GM12878 (cell line): ENCODE measurements around the gene GUCY1A2. TPM values are rescaled to one million over a fixed set of nuclear protein-coding genes. Genes with fewer than 3 reads are reported as not detected.

Source experiments
- ATAC-seq: fragments of 200-7000 bp; cut with Tn5 transposase; 3 replicates; pipeline ENCODE4 v1.9.1; 2020; ENCODE audit warnings: mild to moderate bottlenecking, moderate library complexity
- BruUV-seq: library from RNA; stranded (reverse); fragments of 400-500 nt; replicated peaks from 2 replicates; lab custom pipeline; 2021; lab: Mats Ljungman, UMichigan
- CTCF ChIA-PET: fragments of 300-600 bp; sonication (Branson Sonifier 250); formaldehyde crosslinking; extraction: SDS; loops from one replicate; lab custom pipeline; 2021; ENCODE audit warnings: inconsistent platforms; lab: Yijun Ruan, JAX
- POLR2A ChIA-PET: fragments of 350-600 bp; formaldehyde crosslinking; extraction: SDS; loops from one replicate; lab custom pipeline; 2021; ENCODE audit warnings: inconsistent platforms; lab: Charles Lee
- RAD21 ChIA-PET: fragments of 300-600 bp; sonication (Branson Sonifier 250); formaldehyde crosslinking; loops from one replicate; lab custom pipeline; 2023; ENCODE audit warnings: antibody characterized with exemption; ENCODE audit not compliant: unreplicated experiment; lab: Charles Lee
- SMC1A ChIA-PET: fragments of 300-600 bp; sonication (Branson Sonifier 250); formaldehyde crosslinking; loops from one replicate; lab custom pipeline; 2023; ENCODE audit not compliant: unreplicated experiment, uncharacterized antibody; lab: Charles Lee
- DNase-seq: peaks from one replicate; pipeline ENCODE4 v3.0.0-alpha.2; 2011; ENCODE audit warnings: low read depth, low spot score
- FAIRE-seq: peaks from 3 replicates; lab custom pipeline; 2011; peaks lifted over from hg19 to GRCh38; lab: Jason Lieb, UNC
- H2AFZ ChIP-seq: 2 replicates; pipeline ENCODE4 v1.6.0; 2011; ENCODE audit warnings: low read depth, low read length, control low read depth; ENCODE audit not compliant: control insufficient read depth
- H3K27ac ChIP-seq: 2 replicates; pipeline ENCODE4 v1.5.1; 2011; ENCODE audit warnings: control low read depth; ENCODE audit not compliant: control insufficient read depth, insufficient read depth
- H3K27me3 ChIP-seq, 2 experiments: replicated peaks in 1 of 2; 2 replicates each; pipeline versions ENCODE4 v1.6.0 to v1.6.1; 2011; ENCODE audit warnings: low read length in 1 of 2; ENCODE audit not compliant: control insufficient read depth in 2 of 2, insufficient read depth in 2 of 2
- H3K36me3 ChIP-seq, 2 experiments: 2 replicates each; pipeline ENCODE4 v1.5.1; 2011; ENCODE audit warnings: low read length in 1 of 2; ENCODE audit not compliant: control insufficient read depth in 2 of 2, insufficient read depth in 2 of 2
- H3K4me1 ChIP-seq: 2 replicates; pipeline ENCODE4 v1.6.1; 2011; ENCODE audit warnings: mild to moderate bottlenecking, low read length, moderate library complexity, mixed read lengths; ENCODE audit not compliant: control insufficient read depth, insufficient read depth
- H3K4me2 ChIP-seq: 2 replicates; pipeline ENCODE4 v1.6.0; 2011; ENCODE audit warnings: control low read depth; ENCODE audit not compliant: control insufficient read depth, insufficient read depth
- H3K4me3 ChIP-seq: fragments of 200-600 bp; sonication (generic); 2 replicates; pipeline ENCODE4 v1.5.1; 2016
- H3K79me2 ChIP-seq: 2 replicates; pipeline ENCODE4 v1.6.0; 2011; ENCODE audit warnings: low read length; ENCODE audit not compliant: control insufficient read depth, insufficient read depth
- H3K9ac ChIP-seq: 2 replicates; pipeline ENCODE4 v1.8.0; 2011; ENCODE audit warnings: low read length, control low read depth, mixed read lengths; ENCODE audit not compliant: control insufficient read depth, insufficient read depth
- H3K9me3 ChIP-seq: replicated peaks from 3 replicates; pipeline ENCODE4 v1.5.1; 2011; ENCODE audit warnings: mild to moderate bottlenecking, low read length; ENCODE audit not compliant: control insufficient read depth, insufficient read depth
- H4K20me1 ChIP-seq: 2 replicates; pipeline ENCODE4 v1.6.0; 2011; ENCODE audit not compliant: control insufficient read depth, insufficient read depth
- CHD2 ChIP-seq: IDR thresholded peaks from 2 replicates; pipeline ENCODE4 v1.6.1; 2011; ENCODE audit warnings: low read depth, low read length, improper control_type of control experiment, borderline replicate concordance
- FOS ChIP-seq: IDR thresholded peaks from 3 replicates; pipeline ENCODE4 v1.6.1; 2011; ENCODE audit warnings: borderline replicate concordance; ENCODE audit not compliant: insufficient read length; ENCODE audit errors: extremely low read depth
- HDAC6 ChIP-seq: fragments of 200-600 bp; sonication (generic); IDR thresholded peaks from one replicate; pipeline ENCODE4 v1.8.0; 2017; ENCODE audit warnings: antibody characterized with exemption; ENCODE audit not compliant: unreplicated experiment
- IKZF1 ChIP-seq: fragments of 450-650 bp; conservative IDR thresholded peaks from 2 replicates; pipeline ENCODE4 v1.6.1; 2017; ENCODE audit warnings: antibody characterized with exemption, mild to moderate bottlenecking
- KDM1A ChIP-seq: fragments of 200-600 bp; sonication (generic); IDR thresholded peaks from 2 replicates; pipeline ENCODE4 v1.6.1; 2016; ENCODE audit warnings: borderline replicate concordance
- LARP7 ChIP-seq: fragments of 450-650 bp; IDR thresholded peaks from 2 replicates; pipeline ENCODE4 v1.6.1; 2017; ENCODE audit warnings: mild to moderate bottlenecking
- MYB ChIP-seq: fragments of 150-350 bp; IDR thresholded peaks from 2 replicates; pipeline ENCODE4 v1.6.1; 2014; ENCODE audit warnings: mild to moderate bottlenecking, low read depth, low read length, borderline replicate concordance
- NR2C1 ChIP-seq: fragments of 450-650 bp; IDR thresholded peaks from 2 replicates; pipeline ENCODE4 v1.6.1; 2017; ENCODE audit warnings: antibody characterized with exemption, mild to moderate bottlenecking, moderate library complexity
- NR2C2 ChIP-seq: IDR thresholded peaks from 2 replicates; pipeline ENCODE4 v1.6.1; 2011; ENCODE audit warnings: borderline replicate concordance, low read depth; ENCODE audit not compliant: control insufficient read depth, insufficient read length
- PAX8 ChIP-seq: fragments of 450-650 bp; IDR thresholded peaks from 2 replicates; pipeline ENCODE4 v1.6.1; 2017; ENCODE audit warnings: mild to moderate bottlenecking, moderate library complexity
- RAD51 ChIP-seq: fragments of 450-650 bp; IDR thresholded peaks from 2 replicates; pipeline ENCODE4 v1.6.1; 2016; ENCODE audit warnings: moderate library complexity, mild to moderate bottlenecking, inconsistent platforms
- STAT1 ChIP-seq: fragments of 450-650 bp; conservative IDR thresholded peaks from 2 replicates; pipeline ENCODE4 v1.6.1; 2014; ENCODE audit warnings: antibody characterized with exemption, mild to moderate bottlenecking
- STAT3 ChIP-seq: IDR thresholded peaks from 2 replicates; pipeline ENCODE4 v1.6.1; 2011; ENCODE audit warnings: low read depth, low read length, improper control_type of control experiment
- ZBED1 ChIP-seq: IDR thresholded peaks from 2 replicates; pipeline ENCODE4 v1.6.1; 2016; ENCODE audit warnings: borderline replicate concordance
- ZNF274 ChIP-seq: IDR thresholded peaks from one replicate; pipeline ENCODE4 v1.8.0; 2011; ENCODE audit not compliant: insufficient read length, insufficient read depth
- WGBS: methylation state at CpG from one replicate; pipeline ENCODE4 v1.1.6; 2016; ENCODE audit warnings: low lambda C conversion rate; ENCODE audit not compliant: insufficient replicate concordance, insufficient coverage; ENCODE audit errors: missing lambda C conversion rate; 5-methylcytosine and 5-hydroxymethylcytosine counted together
- in situ Hi-C: fragments of 300-500 bp; cut with MboI; formaldehyde crosslinking; loops from 9 replicates; pipeline ENCODE4 v1.14.3; 2018; ENCODE audit warnings: mixed read lengths
- intact Hi-C: fragments of 100-400 bp; cut with micrococcal nuclease; formaldehyde crosslinking; loops from one replicate; pipeline ENCODE4 v1.14.2; 2022; ENCODE audit not compliant: unreplicated experiment
- polyA plus RNA-seq, 11 experiments: library from polyadenylated mRNA; depleted of rRNA in 4 of 11; unstranded in 6 of 11; stranded (reverse) in 5 of 11; fragments of >200 nt; fragmentation: Nextera tagmentation in 4 of 11; fragmentation: Illumina TruSeq in 1 of 11; extraction: Ambion mirVana in 4 of 11; extraction: Trizol in 1 of 11; gene quantifications; 1 replicate in 1 of 11; 2 replicates in 10 of 11; pipeline versions ENCODE4 v1.2.1 to v1.2.3, GENCODE V29; 2011 to 2016; ENCODE audit warnings: inconsistent platforms in 2 of 11, missing spikeins in 2 of 11, low read depth in 1 of 11
- total RNA-seq, 4 experiments: library from RNA; depleted of rRNA in 3 of 4; stranded (reverse); fragments of >200 nt in 3 of 4; fragmentation: Illumina TruSeq in 1 of 4; extraction: Trizol in 1 of 4; gene quantifications; 2 replicates each; pipeline versions ENCODE4 v1.2.1 to v1.2.3, GENCODE V29; 2013 to 2021
- TF ChIP-seq, protein P1 (sequence below): fragments of 450-650 bp; IDR thresholded peaks from 2 replicates; pipeline ENCODE4 v1.6.1; 2018; ENCODE audit warnings: mild to moderate bottlenecking, low read depth, moderate library complexity; ENCODE audit not compliant: partially characterized antibody
- TF ChIP-seq, protein P2 (sequence below): fragments of 150-350 bp; IDR thresholded peaks from 2 replicates; pipeline ENCODE4 v1.6.1; 2016; ENCODE audit warnings: low read depth, low read length

Gene GUCY1A2
- total and polyA plus RNA-seq, 10 of the 15 experiments (the other 5 are each of a cell fraction or from before 2014, with no cell fraction given), result under 0.01 to 0.03 (median under 0.01) TPM; not detected in 4

DNA sequence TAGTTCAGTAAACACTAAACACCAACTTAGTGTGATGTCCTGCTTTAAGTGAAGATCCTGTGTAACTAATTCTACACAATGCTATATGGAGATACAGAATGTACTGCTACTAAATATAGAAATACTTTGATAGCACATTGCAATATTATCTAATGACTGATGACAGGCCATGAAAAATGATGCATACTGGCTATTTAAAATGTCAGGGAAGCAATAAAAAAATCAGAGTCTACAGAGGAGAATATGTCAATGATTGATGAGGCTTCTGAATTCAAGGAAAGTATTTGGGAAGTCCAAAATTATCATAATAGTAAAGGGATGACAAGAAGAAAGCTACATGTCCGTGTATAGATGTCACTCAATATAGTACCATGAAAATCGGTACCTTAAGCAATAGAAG, 55.3 kb downstream of the GUCY1A2 start:
- BruUV-seq, result no TSS peak
- no peak overlapping the region for H2AFZ ChIP-seq
- ChIA-PET RAD21 (no interaction called here), CTCF (no interaction called here), SMC1A (no interaction called here), POLR2A (no interaction called here)
- no peak overlapping the region for H3K27ac ChIP-seq
- no peaks in the 10 kb centered on the region for H3K36me3 ChIP-seq
- H3K9me3 ChIP-seq, result no peaks in the 10 kb centered on the region
- H4K20me1 ChIP-seq, result no peaks in the 10 kb centered on the region
- DNase-seq (no peak), ATAC-seq (no peak), FAIRE-seq (no peak)
- TF ChIP-seq LARP7 (no peak), MYB (no peak), KDM1A (no peak), NR2C2 (no peak), NR2C1 (no peak), ZNF274 (no peak), RAD51 (no peak), STAT1 (no peak), HDAC6 (no peak), IKZF1 (no peak), FOS (no peak), CHD2 (no peak), PAX8 (no peak), STAT3 (no peak), ZBED1 (no peak)
- TF ChIP-seq, protein P1, sequence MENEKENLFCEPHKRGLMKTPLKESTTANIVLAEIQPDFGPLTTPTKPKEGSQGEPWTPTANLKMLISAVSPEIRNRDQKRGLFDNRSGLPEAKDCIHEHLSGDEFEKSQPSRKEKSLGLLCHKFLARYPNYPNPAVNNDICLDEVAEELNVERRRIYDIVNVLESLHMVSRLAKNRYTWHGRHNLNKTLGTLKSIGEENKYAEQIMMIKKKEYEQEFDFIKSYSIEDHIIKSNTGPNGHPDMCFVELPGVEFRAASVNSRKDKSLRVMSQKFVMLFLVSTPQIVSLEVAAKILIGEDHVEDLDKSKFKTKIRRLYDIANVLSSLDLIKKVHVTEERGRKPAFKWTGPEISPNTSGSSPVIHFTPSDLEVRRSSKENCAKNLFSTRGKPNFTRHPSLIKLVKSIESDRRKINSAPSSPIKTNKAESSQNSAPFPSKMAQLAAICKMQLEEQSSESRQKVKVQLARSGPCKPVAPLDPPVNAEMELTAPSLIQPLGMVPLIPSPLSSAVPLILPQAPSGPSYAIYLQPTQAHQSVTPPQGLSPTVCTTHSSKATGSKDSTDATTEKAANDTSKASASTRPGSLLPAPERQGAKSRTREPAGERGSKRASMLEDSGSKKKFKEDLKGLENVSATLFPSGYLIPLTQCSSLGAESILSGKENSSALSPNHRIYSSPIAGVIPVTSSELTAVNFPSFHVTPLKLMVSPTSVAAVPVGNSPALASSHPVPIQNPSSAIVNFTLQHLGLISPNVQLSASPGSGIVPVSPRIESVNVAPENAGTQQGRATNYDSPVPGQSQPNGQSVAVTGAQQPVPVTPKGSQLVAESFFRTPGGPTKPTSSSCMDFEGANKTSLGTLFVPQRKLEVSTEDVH, result no peak
- TF ChIP-seq, protein P2, sequence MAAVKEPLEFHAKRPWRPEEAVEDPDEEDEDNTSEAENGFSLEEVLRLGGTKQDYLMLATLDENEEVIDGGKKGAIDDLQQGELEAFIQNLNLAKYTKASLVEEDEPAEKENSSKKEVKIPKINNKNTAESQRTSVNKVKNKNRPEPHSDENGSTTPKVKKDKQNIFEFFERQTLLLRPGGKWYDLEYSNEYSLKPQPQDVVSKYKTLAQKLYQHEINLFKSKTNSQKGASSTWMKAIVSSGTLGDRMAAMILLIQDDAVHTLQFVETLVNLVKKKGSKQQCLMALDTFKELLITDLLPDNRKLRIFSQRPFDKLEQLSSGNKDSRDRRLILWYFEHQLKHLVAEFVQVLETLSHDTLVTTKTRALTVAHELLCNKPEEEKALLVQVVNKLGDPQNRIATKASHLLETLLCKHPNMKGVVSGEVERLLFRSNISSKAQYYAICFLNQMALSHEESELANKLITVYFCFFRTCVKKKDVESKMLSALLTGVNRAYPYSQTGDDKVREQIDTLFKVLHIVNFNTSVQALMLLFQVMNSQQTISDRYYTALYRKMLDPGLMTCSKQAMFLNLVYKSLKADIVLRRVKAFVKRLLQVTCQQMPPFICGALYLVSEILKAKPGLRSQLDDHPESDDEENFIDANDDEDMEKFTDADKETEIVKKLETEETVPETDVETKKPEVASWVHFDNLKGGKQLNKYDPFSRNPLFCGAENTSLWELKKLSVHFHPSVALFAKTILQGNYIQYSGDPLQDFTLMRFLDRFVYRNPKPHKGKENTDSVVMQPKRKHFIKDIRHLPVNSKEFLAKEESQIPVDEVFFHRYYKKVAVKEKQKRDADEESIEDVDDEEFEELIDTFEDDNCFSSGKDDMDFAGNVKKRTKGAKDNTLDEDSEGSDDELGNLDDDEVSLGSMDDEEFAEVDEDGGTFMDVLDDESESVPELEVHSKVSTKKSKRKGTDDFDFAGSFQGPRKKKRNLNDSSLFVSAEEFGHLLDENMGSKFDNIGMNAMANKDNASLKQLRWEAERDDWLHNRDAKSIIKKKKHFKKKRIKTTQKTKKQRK, result no peak
- in situ Hi-C loops, result no loop called here
- no peak overlapping the region for H3K4me2 ChIP-seq
- 0% methylated on average over 2 of the region's 2 CpGs for WGBS
- no peaks in the 10 kb centered on the region for H3K4me1 ChIP-seq
- no peak overlapping the region for H3K9ac ChIP-seq
- H3K4me3 ChIP-seq, result no peak overlapping the region
- intact Hi-C loops, result no loop called here
- H3K27me3 ChIP-seq, result no peaks in the 10 kb centered on the region
- no peaks in the 10 kb centered on the region for H3K79me2 ChIP-seq
